Neural progenitor cell (in vitro differentiated cells): ENCODE data around the gene NAGK.

Experiments used
- EZH2 ChIP-seq: fragments of 200-600 bp; sonication (generic); IDR thresholded peaks from 2 replicates; pipeline ENCODE4 v1.6.1; 2017; ENCODE audit warnings: antibody characterized with exemption, mild to moderate bottlenecking, moderate library complexity
- EZH2phosphoT487 ChIP-seq: fragments of 200-600 bp; sonication (generic); IDR thresholded peaks from 2 replicates; pipeline ENCODE4 v1.6.1; 2017; ENCODE audit warnings: antibody characterized with exemption
- TF ChIP-seq, protein P1 (sequence below): fragments of 200-600 bp; sonication (generic); IDR thresholded peaks from 2 replicates; pipeline ENCODE4 v1.5.1; 2017; ENCODE audit warnings: antibody characterized with exemption, mild to moderate bottlenecking

DNA sequence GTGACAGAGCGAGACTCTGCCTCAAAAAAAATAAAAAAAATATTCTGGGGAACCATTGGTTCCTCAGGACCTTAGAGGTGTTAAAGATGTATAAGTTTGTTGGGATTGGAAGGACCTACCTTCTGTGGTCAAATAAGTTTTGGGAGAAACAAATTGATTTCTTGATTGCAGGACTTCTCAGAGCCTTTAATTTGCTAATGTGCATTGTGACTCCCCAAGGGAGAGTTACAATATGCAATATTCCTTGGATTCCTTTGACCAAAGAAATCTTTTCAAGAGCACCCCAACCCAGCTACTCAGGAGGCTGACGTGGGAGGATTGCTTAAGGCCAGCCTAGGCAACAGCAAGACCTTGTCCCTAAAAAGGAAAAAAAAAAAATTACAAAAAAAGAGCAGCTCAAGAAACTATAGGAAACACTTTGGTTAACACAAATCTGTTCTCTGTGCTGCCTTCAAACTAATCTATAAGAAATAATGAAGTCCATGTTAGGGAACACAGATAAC, 6.5 kb downstream of the NAGK start:
- TF ChIP-seq, protein P1, sequence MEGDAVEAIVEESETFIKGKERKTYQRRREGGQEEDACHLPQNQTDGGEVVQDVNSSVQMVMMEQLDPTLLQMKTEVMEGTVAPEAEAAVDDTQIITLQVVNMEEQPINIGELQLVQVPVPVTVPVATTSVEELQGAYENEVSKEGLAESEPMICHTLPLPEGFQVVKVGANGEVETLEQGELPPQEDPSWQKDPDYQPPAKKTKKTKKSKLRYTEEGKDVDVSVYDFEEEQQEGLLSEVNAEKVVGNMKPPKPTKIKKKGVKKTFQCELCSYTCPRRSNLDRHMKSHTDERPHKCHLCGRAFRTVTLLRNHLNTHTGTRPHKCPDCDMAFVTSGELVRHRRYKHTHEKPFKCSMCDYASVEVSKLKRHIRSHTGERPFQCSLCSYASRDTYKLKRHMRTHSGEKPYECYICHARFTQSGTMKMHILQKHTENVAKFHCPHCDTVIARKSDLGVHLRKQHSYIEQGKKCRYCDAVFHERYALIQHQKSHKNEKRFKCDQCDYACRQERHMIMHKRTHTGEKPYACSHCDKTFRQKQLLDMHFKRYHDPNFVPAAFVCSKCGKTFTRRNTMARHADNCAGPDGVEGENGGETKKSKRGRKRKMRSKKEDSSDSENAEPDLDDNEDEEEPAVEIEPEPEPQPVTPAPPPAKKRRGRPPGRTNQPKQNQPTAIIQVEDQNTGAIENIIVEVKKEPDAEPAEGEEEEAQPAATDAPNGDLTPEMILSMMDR = no peak
- TF ChIP-seq EZH2phosphoT487 (no peak), EZH2 (no peak)
